CD4-positive, alpha-beta T cell treated with Interleukin-15 for 4 hours (primary cell): Measurements from ENCODE around the gene SEC24D.

Experiments used
- DNase-seq: peaks from one replicate; pipeline ENCODE4 v3.0.0-alpha.2; 2020; ENCODE audit warnings: low spot score

Gene SEC24D

GRCh38 chr4:118845552-118846050 lies 9.7 kb upstream of the SEC24D start:
- no peak for DNase-seq

- DNase-seq, result no peak
Measured at GRCh38 chr4:118843237-118843636, 7.3 kb upstream of the SEC24D start.

GRCh38 chr4:118842055-118842454 lies 6.1 kb upstream of the SEC24D start:
- no peak for DNase-seq

- DNase-seq, result no peak
Measured at GRCh38 chr4:118839221-118839927, 3.4 kb upstream of the SEC24D start.

GRCh38 chr4:118837121-118837507 lies 1.2 kb upstream of the SEC24D start:
- DNase-seq, result no peak

- DNase-seq, result peak; percentile 37
Measured at GRCh38 chr4:118836301-118837120, 585 bp upstream of the SEC24D start.

GRCh38 chr4:118834960-118835569 lies 861 bp downstream of the SEC24D start:
- DNase-seq, result peak; percentile 53

- no peak for DNase-seq
Measured at GRCh38 chr4:118834070-118834469, 1.9 kb downstream of the SEC24D start.

- DNase-seq, result no peak
Measured at GRCh38 chr4:118833192-118833820, 2.6 kb downstream of the SEC24D start.

GRCh38 chr4:118829107-118829506 lies 6.8 kb downstream of the SEC24D start:
- DNase-seq, result no peak

- DNase-seq, result no peak
Measured at GRCh38 chr4:118826723-118827444, 9.0 kb downstream of the SEC24D start.

- no peak for DNase-seq
Measured at GRCh38 chr4:118825799-118826198, 10.1 kb downstream of the SEC24D start.

- no peak for DNase-seq
Measured at GRCh38 chr4:118824141-118824540, 11.8 kb downstream of the SEC24D start.

- no peak for DNase-seq
Measured at GRCh38 chr4:118823471-118823870, 12.5 kb downstream of the SEC24D start.

- DNase-seq, result no peak
Measured at GRCh38 chr4:118821590-118822293, 14.2 kb downstream of the SEC24D start.

GRCh38 chr4:118817178-118817930 lies 18.6 kb downstream of the SEC24D start:
- DNase-seq, result no peak

- DNase-seq, result no peak
Measured at GRCh38 chr4:118816538-118817177, 19.3 kb downstream of the SEC24D start.

- DNase-seq, result no peak
Measured at GRCh38 chr4:118814891-118815290, 21.0 kb downstream of the SEC24D start.

GRCh38 chr4:118814058-118814457 lies 21.9 kb downstream of the SEC24D start:
- no peak for DNase-seq

GRCh38 chr4:118813561-118813960 lies 22.4 kb downstream of the SEC24D start:
- DNase-seq, result no peak
